ENCODE measurements around the gene VSTM4.

VSTM4 gene

GRCh38 chr10:48970654-48971053, 144.7 kb downstream of the VSTM4 start:
- no peaks in the 10 kb centered on the region for H3K9me3 Mint-ChIP-seq
- no peak for DNase-seq
- peaks cover 56% of the 10 kb centered on the region for H3K27me3 Mint-ChIP-seq (ENCODE audit: low read depth, poor library complexity)
- no peaks in the 10 kb centered on the region for H3K36me3 Mint-ChIP-seq (ENCODE audit: low read depth)
- no peak overlapping the region for H3K4me3 Mint-ChIP-seq
- no peak overlapping the region for H3K27ac Mint-ChIP-seq
- no peaks in the 10 kb centered on the region for H3K4me1 Mint-ChIP-seq
- no peak for TF ChIP-seq CTCF (IDR thresholded peaks at IDR 0.05)

- H3K9me3 Mint-ChIP-seq: no peaks in the 10 kb centered on the region
- DNase-seq: no peak
- H3K4me1 Mint-ChIP-seq: no peaks in the 10 kb centered on the region
- no peak overlapping the region for H3K27ac Mint-ChIP-seq
- no peak overlapping the region for H3K4me3 Mint-ChIP-seq
- no peaks in the 10 kb centered on the region for H3K36me3 Mint-ChIP-seq (ENCODE audit: low read depth)
- no peak for TF ChIP-seq CTCF (IDR thresholded peaks at IDR 0.05)
- H3K27me3 Mint-ChIP-seq (ENCODE audit: low read depth, poor library complexity): peaks cover 56% of the 10 kb centered on the region
Observed at GRCh38 chr10:48970046-48970445, 145.3 kb downstream of the VSTM4 start.

GRCh38 chr10:48968036-48968435, 147.3 kb downstream of the VSTM4 start:
- Mint-ChIP-seq H3K36me3 (ENCODE audit: low read depth) (no peaks in the 10 kb centered on the region), H3K27ac (no peak overlapping the region)
- TF ChIP-seq CTCF (IDR thresholded peaks at IDR 0.05): no peak

GRCh38 chr10:48965460-48965859, 149.9 kb downstream of the VSTM4 start:
- TF ChIP-seq CTCF (IDR thresholded peaks at IDR 0.05): no peak
- Mint-ChIP-seq H3K4me3 (no peak overlapping the region), H3K27me3 (ENCODE audit: low read depth, poor library complexity) (peaks cover 62% of the 10 kb centered on the region), H3K36me3 (ENCODE audit: low read depth) (no peaks in the 10 kb centered on the region), H3K27ac (no peak overlapping the region), H3K9me3 (no peaks in the 10 kb centered on the region), H3K4me1 (no peaks in the 10 kb centered on the region)
- no peak for DNase-seq

More at GRCh38 chr10:48968036-48968435, 147.3 kb downstream of the VSTM4 start:
- H3K27me3 Mint-ChIP-seq (ENCODE audit: low read depth, poor library complexity): peaks cover 54% of the 10 kb centered on the region
- no peak overlapping the region for H3K4me3 Mint-ChIP-seq
- no peak for DNase-seq
- H3K9me3 Mint-ChIP-seq: no peaks in the 10 kb centered on the region
- H3K4me1 Mint-ChIP-seq: no peaks in the 10 kb centered on the region

All from nephron progenitor cell (in vitro differentiated cells).